HepG2 (cell line): Measurements from ENCODE around the gene NEMF. TPM values are rescaled to one million over a fixed set of nuclear protein-coding genes. Genes with fewer than 3 reads are reported as not detected.

Source experiments
- ATF2 ChIP-seq: sonication (generic); formaldehyde crosslinking; IDR thresholded peaks from 2 replicates; pipeline ENCODE4 v1.4.0; 2020; ENCODE audit warnings: missing genetic modification reagents
- BRCA1 ChIP-seq: sonication (generic); formaldehyde crosslinking; IDR thresholded peaks from 2 replicates; pipeline ENCODE4 v1.4.0; 2020; ENCODE audit warnings: missing genetic modification reagents
- EHMT2 ChIP-seq: fragments of 200-600 bp; sonication (generic); IDR thresholded peaks from 2 replicates; pipeline ENCODE4 v1.7.0; 2017; ENCODE audit warnings: antibody characterized with exemption, low read depth, low read length, borderline replicate concordance
- HDAC2 ChIP-seq: sonication (generic); formaldehyde crosslinking; IDR thresholded peaks from 2 replicates; pipeline ENCODE4 v1.4.0; 2020; ENCODE audit warnings: missing genetic modification reagents
- HNRNPLL ChIP-seq: fragments of 200-400 bp; formaldehyde crosslinking; IDR thresholded peaks from 2 replicates; pipeline ENCODE4 v1.6.1; 2017; ENCODE audit warnings: mild to moderate bottlenecking, low read depth, low read length; ENCODE audit not compliant: poor library complexity, severe bottlenecking
- KDM1A ChIP-seq: IDR thresholded peaks from 2 replicates; pipeline ENCODE4 v1.6.1; 2016; ENCODE audit warnings: missing compliant biosample characterization
- MLX ChIP-seq: IDR thresholded peaks from 2 replicates; pipeline ENCODE4 v1.6.1; 2016
- NR0B2 ChIP-seq: sonication (generic); formaldehyde crosslinking; IDR thresholded peaks from 2 replicates; pipeline ENCODE4 v1.4.0; 2020; ENCODE audit warnings: mild to moderate bottlenecking, missing genetic modification reagents
- POGK ChIP-seq: sonication (generic); formaldehyde crosslinking; conservative IDR thresholded peaks from 2 replicates; pipeline ENCODE4 v1.8.0; 2022; ENCODE audit warnings: mild to moderate bottlenecking, moderate library complexity, missing genetic modification reagents
- RORA ChIP-seq: sonication (generic); formaldehyde crosslinking; IDR thresholded peaks from 2 replicates; pipeline ENCODE4 v1.5.0; 2020; ENCODE audit warnings: mild to moderate bottlenecking, missing genetic modification reagents, moderate library complexity
- SP5 ChIP-seq: IDR thresholded peaks from 2 replicates; pipeline ENCODE4 v1.6.1; 2016; ENCODE audit warnings: low read depth, borderline replicate concordance
- SUZ12 ChIP-seq: fragments of 150-350 bp; IDR thresholded peaks from 2 replicates; pipeline ENCODE4 v1.6.1; 2014; ENCODE audit warnings: low read depth, low read length
- ZBTB8A ChIP-seq: sonication (generic); formaldehyde crosslinking; IDR thresholded peaks from 2 replicates; pipeline ENCODE4 v1.4.0; 2020; ENCODE audit warnings: mild to moderate bottlenecking, low read depth, missing genetic modification reagents, borderline replicate concordance
- ZNF225 ChIP-seq: sonication (generic); formaldehyde crosslinking; IDR thresholded peaks from 2 replicates; pipeline ENCODE4 v1.4.0; 2020; ENCODE audit warnings: mild to moderate bottlenecking, missing genetic modification reagents
- ZNF496 ChIP-seq: sonication (generic); formaldehyde crosslinking; IDR thresholded peaks from 2 replicates; pipeline ENCODE4 v1.8.1; 2023; ENCODE audit warnings: mild to moderate bottlenecking, moderate library complexity, missing genetic modification reagents; ENCODE audit not compliant: insufficient replicate concordance
- ZNF572 ChIP-seq: sonication (generic); formaldehyde crosslinking; IDR thresholded peaks from 2 replicates; pipeline ENCODE4 v1.5.1; 2020; ENCODE audit warnings: mild to moderate bottlenecking, missing genetic modification reagents
- ZNF574 ChIP-seq: sonication (generic); formaldehyde crosslinking; IDR thresholded peaks from 2 replicates; pipeline ENCODE4 v1.4.0; 2020; ENCODE audit warnings: missing genetic modification reagents
- ZNF850 ChIP-seq: sonication (generic); formaldehyde crosslinking; conservative IDR thresholded peaks from 2 replicates; pipeline ENCODE4 v1.9.0; 2021; ENCODE audit warnings: mild to moderate bottlenecking, missing genetic modification reagents
- polyA plus RNA-seq, 8 experiments: library from polyadenylated mRNA; depleted of rRNA in 3 of 8; stranded (reverse) in 7 of 8; unstranded in 1 of 8; fragments of >200 nt; fragmentation: Illumina TruSeq in 4 of 8; extraction: Trizol in 4 of 8; gene quantifications; 2 replicates each; pipeline versions ENCODE4 v1.2.1 to v1.2.3, GENCODE V29; 2011 to 2016; ENCODE audit warnings: low read depth in 4 of 8, missing spikeins in 1 of 8, mixed read lengths in 1 of 8; ENCODE audit not compliant: insufficient read depth in 1 of 8
- total RNA-seq, 5 experiments: library from RNA; depleted of rRNA; stranded (reverse); fragments of >200 nt; fragmentation: Illumina TruSeq; extraction: Trizol; gene quantifications; 2 replicates each; pipeline ENCODE4 v1.2.3, GENCODE V29; 2016; ENCODE audit warnings: low read depth in 1 of 5

NEMF gene
- total and polyA plus RNA-seq, 2 of the 13 experiments (the other 11 are each of a cell fraction or from before 2014, with no cell fraction given), result 21.3 to 57.9 TPM

GRCh38 chr14:49852301-49853157 lies at the start of gene NEMF (continued):
- TF ChIP-seq ZNF574 (peak; percentile 83), RORA (no peak), ATF2 (CRISPR knock-in tag) (peak; percentile 63), KDM1A (CRISPR knock-in tag) (no peak), EHMT2 (no peak), SP5 (0 out of 2 replicates have a peak, but pooled peaks have one; percentile 6), ZNF496 (CRISPR knock-in tag) (no peak), POGK (peak; percentile 89), MLX (CRISPR knock-in tag) (peak; percentile 29; the same call in 1 of the 2 replicates), ZNF850 (peak; percentile 93), NR0B2 (CRISPR knock-in tag) (peak; percentile 57; the same call in 1 of the 2 replicates), ZNF225 (CRISPR knock-in tag) (peak; percentile 73), ZNF572 (CRISPR knock-in tag) (no peak), HNRNPLL (peak; percentile 97), BRCA1 (CRISPR knock-in tag) (no peak; the same call in 1 of the 2 replicates), ZBTB8A (CRISPR knock-in tag) (no peak), HDAC2 (CRISPR knock-in tag) (peak; percentile 49), SUZ12 (no peak)
